Gastroesophageal sphincter (tissue), 3 donors: ENCODE data around the gene HAUS7.

Source experiments
- POLR2A ChIP-seq, 2 donors: fragments of 450-650 bp; IDR thresholded peaks; one replicate each; pipeline ENCODE4 v1.6.1; 2017; ENCODE audit warnings: antibody characterized with exemption in 2 of 2, mild to moderate bottlenecking in 2 of 2, moderate library complexity in 1 of 2
- POLR2AphosphoS5 ChIP-seq: sonication (generic); formaldehyde crosslinking; IDR thresholded peaks from one replicate; pipeline ENCODE4 v1.6.1; 2017; ENCODE audit warnings: antibody characterized with exemption
- TF ChIP-seq, protein P1 (sequence below), 4 experiments: fragments of 200-600 bp in 2 of 4; fragments of 450-650 bp in 2 of 4; sonication (generic) in 1 of 4; IDR thresholded peaks; one replicate each; pipeline ENCODE4 v1.5.1; 2017 to 2019; ENCODE audit warnings: antibody characterized with exemption in 4 of 4, mild to moderate bottlenecking in 2 of 4, moderate library complexity in 2 of 4

DNA sequence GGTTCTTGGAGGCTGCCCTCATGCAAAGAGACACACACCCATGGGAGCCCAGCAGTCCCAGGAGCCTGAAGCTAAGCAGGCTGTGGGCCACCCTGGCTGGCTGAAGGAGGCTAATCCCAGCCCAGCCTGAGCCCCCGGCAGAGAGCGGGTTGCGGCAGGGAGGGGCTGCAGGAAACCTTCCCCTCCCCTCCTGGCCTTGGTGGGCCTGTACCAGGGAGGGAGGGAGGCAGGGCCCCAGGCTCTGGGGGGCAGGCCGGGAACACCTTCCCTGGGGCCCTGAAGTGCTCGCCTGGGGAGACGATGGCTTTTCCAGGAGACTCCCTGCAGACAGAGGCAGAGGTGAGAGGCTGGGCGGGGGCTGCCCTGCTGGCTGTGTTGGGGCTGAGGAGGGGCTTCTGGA, 28.1 kb upstream of the HAUS7 start:
- TF ChIP-seq, protein P1, sequence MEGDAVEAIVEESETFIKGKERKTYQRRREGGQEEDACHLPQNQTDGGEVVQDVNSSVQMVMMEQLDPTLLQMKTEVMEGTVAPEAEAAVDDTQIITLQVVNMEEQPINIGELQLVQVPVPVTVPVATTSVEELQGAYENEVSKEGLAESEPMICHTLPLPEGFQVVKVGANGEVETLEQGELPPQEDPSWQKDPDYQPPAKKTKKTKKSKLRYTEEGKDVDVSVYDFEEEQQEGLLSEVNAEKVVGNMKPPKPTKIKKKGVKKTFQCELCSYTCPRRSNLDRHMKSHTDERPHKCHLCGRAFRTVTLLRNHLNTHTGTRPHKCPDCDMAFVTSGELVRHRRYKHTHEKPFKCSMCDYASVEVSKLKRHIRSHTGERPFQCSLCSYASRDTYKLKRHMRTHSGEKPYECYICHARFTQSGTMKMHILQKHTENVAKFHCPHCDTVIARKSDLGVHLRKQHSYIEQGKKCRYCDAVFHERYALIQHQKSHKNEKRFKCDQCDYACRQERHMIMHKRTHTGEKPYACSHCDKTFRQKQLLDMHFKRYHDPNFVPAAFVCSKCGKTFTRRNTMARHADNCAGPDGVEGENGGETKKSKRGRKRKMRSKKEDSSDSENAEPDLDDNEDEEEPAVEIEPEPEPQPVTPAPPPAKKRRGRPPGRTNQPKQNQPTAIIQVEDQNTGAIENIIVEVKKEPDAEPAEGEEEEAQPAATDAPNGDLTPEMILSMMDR (IDR thresholded peaks at IDR 0.05) = no peak
- TF ChIP-seq POLR2A (IDR thresholded peaks at IDR 0.05) (no peak), POLR2AphosphoS5 (no peak)
